ENCODE results near the gene UNC5A. TPM values are rescaled to one million over a fixed set of nuclear protein-coding genes. Genes with fewer than 3 reads are reported as not detected.

UNC5A gene
- total and polyA plus RNA-seq, 10 of the 15 experiments (the other 5 are each of a cell fraction or from before 2014, with no cell fraction given), result not detected

DNA sequence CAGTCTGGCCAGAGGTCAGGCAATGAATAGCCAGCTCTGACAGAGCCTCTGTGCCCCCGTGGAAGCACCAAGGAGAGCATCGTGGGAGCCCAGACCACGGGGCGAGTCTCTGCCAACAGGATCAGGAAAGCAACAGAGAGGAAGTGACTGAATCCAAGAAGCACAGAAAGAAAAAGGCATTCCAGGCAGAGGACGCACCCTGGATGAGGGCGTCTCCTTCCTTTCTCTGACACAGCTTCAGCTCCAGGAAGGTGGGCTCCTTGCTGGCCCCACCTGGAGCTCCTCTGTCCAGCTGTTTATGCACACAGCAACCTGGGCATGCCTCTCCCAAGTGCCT lies 72.2 kb downstream of the UNC5A start:
- CTCF ChIA-PET, result interaction anchor here (1.2 kb wide), 1 partner anchor 222 kb away, joined by 3 read pairs; no protein-coding TSS in a partner anchor
- no peak for ATAC-seq
- TF ChIP-seq ASH2L (IDR thresholded peaks at IDR 0.05; ENCODE audit: borderline replicate concordance, low read depth), result no peak
- TF ChIP-seq NR2F1 (conservative IDR thresholded peaks at IDR 0.05), result no peak
- TF ChIP-seq, protein P1, sequence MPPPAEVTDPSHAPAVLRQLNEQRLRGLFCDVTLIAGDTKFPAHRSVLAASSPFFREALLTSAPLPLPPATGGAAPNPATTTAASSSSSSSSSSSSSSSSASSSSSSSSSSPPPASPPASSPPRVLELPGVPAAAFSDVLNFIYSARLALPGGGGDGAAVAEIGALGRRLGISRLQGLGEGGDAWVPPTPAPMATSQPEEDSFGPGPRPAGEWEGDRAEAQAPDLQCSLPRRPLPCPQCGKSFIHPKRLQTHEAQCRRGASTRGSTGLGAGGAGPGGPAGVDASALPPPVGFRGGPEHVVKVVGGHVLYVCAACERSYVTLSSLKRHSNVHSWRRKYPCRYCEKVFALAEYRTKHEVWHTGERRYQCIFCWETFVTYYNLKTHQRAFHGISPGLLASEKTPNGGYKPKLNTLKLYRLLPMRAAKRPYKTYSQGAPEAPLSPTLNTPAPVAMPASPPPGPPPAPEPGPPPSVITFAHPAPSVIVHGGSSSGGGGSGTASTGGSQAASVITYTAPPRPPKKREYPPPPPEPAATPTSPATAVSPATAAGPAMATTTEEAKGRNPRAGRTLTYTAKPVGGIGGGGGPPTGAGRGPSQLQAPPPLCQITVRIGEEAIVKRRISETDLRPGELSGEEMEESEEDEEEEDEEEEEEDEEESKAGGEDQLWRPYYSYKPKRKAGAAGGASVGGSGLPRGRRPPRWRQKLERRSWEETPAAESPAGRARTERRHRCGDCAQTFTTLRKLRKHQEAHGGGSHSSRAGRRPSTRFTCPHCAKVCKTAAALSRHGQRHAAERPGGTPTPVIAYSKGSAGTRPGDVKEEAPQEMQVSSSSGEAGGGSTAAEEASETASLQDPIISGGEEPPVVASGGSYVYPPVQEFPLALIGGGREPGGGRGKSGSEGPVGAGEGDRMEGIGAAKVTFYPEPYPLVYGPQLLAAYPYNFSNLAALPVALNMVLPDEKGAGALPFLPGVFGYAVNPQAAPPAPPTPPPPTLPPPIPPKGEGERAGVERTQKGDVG (CRISPR knock-in tag; IDR thresholded peaks at IDR 0.05), result no peak
- TF ChIP-seq SUPT20H (IDR thresholded peaks at IDR 0.05; ENCODE audit: borderline replicate concordance, control insufficient read depth, low read depth, low read length), result no peak
- no peak for TF ChIP-seq MYC (IDR thresholded peaks at IDR 0.05; ENCODE audit: insufficient read depth, insufficient read length, insufficient replicate concordance, low read length, severe bottlenecking)
- TF ChIP-seq RFX5 (IDR thresholded peaks at IDR 0.05; ENCODE audit: low read depth, low read length), result no peak
- no peak for TF ChIP-seq SP1 (IDR thresholded peaks at IDR 0.05; ENCODE audit: low read depth, low read length)
- TF ChIP-seq, protein P2, sequence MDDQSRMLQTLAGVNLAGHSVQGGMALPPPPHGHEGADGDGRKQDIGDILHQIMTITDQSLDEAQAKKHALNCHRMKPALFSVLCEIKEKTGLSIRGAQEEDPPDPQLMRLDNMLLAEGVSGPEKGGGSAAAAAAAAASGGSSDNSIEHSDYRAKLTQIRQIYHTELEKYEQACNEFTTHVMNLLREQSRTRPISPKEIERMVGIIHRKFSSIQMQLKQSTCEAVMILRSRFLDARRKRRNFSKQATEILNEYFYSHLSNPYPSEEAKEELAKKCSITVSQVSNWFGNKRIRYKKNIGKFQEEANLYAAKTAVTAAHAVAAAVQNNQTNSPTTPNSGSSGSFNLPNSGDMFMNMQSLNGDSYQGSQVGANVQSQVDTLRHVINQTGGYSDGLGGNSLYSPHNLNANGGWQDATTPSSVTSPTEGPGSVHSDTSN (IDR thresholded peaks at IDR 0.05; ENCODE audit: insufficient replicate concordance, low read depth, low read length), result no peak
- TF ChIP-seq, protein P3, sequence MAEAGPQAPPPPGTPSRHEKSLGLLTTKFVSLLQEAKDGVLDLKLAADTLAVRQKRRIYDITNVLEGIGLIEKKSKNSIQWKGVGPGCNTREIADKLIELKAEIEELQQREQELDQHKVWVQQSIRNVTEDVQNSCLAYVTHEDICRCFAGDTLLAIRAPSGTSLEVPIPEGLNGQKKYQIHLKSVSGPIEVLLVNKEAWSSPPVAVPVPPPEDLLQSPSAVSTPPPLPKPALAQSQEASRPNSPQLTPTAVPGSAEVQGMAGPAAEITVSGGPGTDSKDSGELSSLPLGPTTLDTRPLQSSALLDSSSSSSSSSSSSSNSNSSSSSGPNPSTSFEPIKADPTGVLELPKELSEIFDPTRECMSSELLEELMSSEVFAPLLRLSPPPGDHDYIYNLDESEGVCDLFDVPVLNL (IDR thresholded peaks at IDR 0.05; ENCODE audit: low read depth, low read length), result no peak
- TF ChIP-seq SRF (IDR thresholded peaks at IDR 0.05; ENCODE audit: low read depth in 2 of 2, low read length in 2 of 2), result no peak
- no peak for TF ChIP-seq TCF7 (IDR thresholded peaks at IDR 0.05; ENCODE audit: borderline replicate concordance)
- TF ChIP-seq, protein P4, sequence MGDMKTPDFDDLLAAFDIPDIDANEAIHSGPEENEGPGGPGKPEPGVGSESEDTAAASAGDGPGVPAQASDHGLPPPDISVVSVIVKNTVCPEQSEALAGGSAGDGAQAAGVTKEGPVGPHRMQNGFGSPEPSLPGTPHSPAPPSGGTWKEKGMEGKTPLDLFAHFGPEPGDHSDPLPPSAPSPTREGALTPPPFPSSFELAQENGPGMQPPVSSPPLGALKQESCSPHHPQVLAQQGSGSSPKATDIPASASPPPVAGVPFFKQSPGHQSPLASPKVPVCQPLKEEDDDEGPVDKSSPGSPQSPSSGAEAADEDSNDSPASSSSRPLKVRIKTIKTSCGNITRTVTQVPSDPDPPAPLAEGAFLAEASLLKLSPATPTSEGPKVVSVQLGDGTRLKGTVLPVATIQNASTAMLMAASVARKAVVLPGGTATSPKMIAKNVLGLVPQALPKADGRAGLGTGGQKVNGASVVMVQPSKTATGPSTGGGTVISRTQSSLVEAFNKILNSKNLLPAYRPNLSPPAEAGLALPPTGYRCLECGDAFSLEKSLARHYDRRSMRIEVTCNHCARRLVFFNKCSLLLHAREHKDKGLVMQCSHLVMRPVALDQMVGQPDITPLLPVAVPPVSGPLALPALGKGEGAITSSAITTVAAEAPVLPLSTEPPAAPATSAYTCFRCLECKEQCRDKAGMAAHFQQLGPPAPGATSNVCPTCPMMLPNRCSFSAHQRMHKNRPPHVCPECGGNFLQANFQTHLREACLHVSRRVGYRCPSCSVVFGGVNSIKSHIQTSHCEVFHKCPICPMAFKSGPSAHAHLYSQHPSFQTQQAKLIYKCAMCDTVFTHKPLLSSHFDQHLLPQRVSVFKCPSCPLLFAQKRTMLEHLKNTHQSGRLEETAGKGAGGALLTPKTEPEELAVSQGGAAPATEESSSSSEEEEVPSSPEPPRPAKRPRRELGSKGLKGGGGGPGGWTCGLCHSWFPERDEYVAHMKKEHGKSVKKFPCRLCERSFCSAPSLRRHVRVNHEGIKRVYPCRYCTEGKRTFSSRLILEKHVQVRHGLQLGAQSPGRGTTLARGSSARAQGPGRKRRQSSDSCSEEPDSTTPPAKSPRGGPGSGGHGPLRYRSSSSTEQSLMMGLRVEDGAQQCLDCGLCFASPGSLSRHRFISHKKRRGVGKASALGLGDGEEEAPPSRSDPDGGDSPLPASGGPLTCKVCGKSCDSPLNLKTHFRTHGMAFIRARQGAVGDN (IDR thresholded peaks at IDR 0.05), result no peak
- no peak for TF ChIP-seq IKZF1 (conservative IDR thresholded peaks at IDR 0.05)
- TF ChIP-seq SIN3A (IDR thresholded peaks at IDR 0.05; ENCODE audit: low read depth, low read length), result no peak
- no peak for TF ChIP-seq BACH1 (IDR thresholded peaks at IDR 0.05; ENCODE audit: borderline replicate concordance)
- TF ChIP-seq IRF4 (IDR thresholded peaks at IDR 0.05; ENCODE audit: low read depth, low read length), result no peak

More for the DNA sequence above, 72.2 kb downstream of the UNC5A start:
- no peaks in the 10 kb centered on the region for H4K20me1 ChIP-seq (ENCODE audit: control insufficient read depth, insufficient read depth)
- no TSS peak for BruUV-seq (replicated peaks)
- SMC1A ChIA-PET (ENCODE audit: uncharacterized antibody, unreplicated experiment), result no interaction called here
- H3K36me3 ChIP-seq (ENCODE audit: control insufficient read depth in 2 of 2, insufficient read depth in 2 of 2, low read length in 1 of 2), result no peaks in the 10 kb centered on the region
- in situ Hi-C loops (cut with MboI), result no loop called here
- DNase-seq (ENCODE audit: low read depth, low spot score), result no peak
- FAIRE-seq, result no peak
- no peak overlapping the region for H3K9ac ChIP-seq (ENCODE audit: control insufficient read depth, insufficient read depth, low read length)
- H3K27ac ChIP-seq (ENCODE audit: control insufficient read depth, insufficient read depth), result no peak overlapping the region
- no peak overlapping the region for H3K4me3 ChIP-seq
- no peaks in the 10 kb centered on the region for H3K4me1 ChIP-seq (ENCODE audit: control insufficient read depth, insufficient read depth, low read length)
- intact Hi-C loops (cut with micrococcal nuclease; ENCODE audit: unreplicated experiment), result no loop called here
- H3K79me2 ChIP-seq (ENCODE audit: control insufficient read depth, insufficient read depth, low read length), result no peaks in the 10 kb centered on the region
- H3K4me2 ChIP-seq (ENCODE audit: control insufficient read depth, insufficient read depth), result no peak overlapping the region
- H3K9me3 ChIP-seq (replicated peaks; ENCODE audit: control insufficient read depth, insufficient read depth, low read length), result no peaks in the 10 kb centered on the region
- RAD21 ChIA-PET (ENCODE audit: unreplicated experiment), result no interaction called here
- 21% methylated on average over 6 of the region's 6 CpGs for WGBS (ENCODE audit: insufficient coverage, insufficient replicate concordance, low lambda C conversion rate, missing lambda C conversion rate)
- POLR2A ChIA-PET, result interaction anchor here (0.6 kb wide), 1 partner anchor 42 kb away, joined by 4 read pairs; no protein-coding TSS in a partner anchor
- no peak overlapping the region for H2AFZ ChIP-seq (ENCODE audit: control insufficient read depth, low read depth, low read length)
- H3K27me3 ChIP-seq (replicated peaks in 1 of 2; ENCODE audit: control insufficient read depth in 2 of 2, insufficient read depth in 2 of 2, low read length in 1 of 2), result peaks cover 0 to 4% of the 10 kb centered on the region in 2 experiments; a peak in 3 of 4 replicates

All from GM12878 (cell line).